ENCODE results near the gene USP4. TPM values are rescaled to one million over a fixed set of nuclear protein-coding genes. Genes with fewer than 3 reads are reported as not detected.

USP4 gene
- total and polyA plus RNA-seq, 2 experiments from 2014 or later = 16.9 to 20.3 TPM

GRCh38 chr3:49300595-49300994 is 39.3 kb downstream of the USP4 start (continued):
- no peak for TF ChIP-seq ZNF462 (CRISPR knock-in tag; IDR thresholded peaks at IDR 0.05)

- TF ChIP-seq ETS1 (IDR thresholded peaks at IDR 0.05) (no peak), EZH2 (IDR thresholded peaks at IDR 0.05; ENCODE audit: low read depth, unreplicated experiment) (no peak)
- no peaks in the 10 kb centered on the region for H3K27me3 ChIP-seq (ENCODE audit: insufficient read depth)
- no peak overlapping the region for H2AFZ ChIP-seq
- no peaks in the 10 kb centered on the region for H3K9me2 ChIP-seq (ENCODE audit: insufficient read depth)
- H3K27ac ChIP-seq (ENCODE audit: low read depth) = no peak overlapping the region
- peaks cover 35% of the 10 kb centered on the region; the same call in 1 of the 2 replicates for H3K36me3 ChIP-seq (ENCODE audit: insufficient read depth)
- no peaks in the 10 kb centered on the region for H3K79me2 ChIP-seq (replicated peaks; ENCODE audit: insufficient read depth)
- no peak overlapping the region for H3K4me3 Mint-ChIP-seq
- no peaks in the 10 kb centered on the region for H3F3A ChIP-seq (replicated peaks; ENCODE audit: low read depth)
- ATAC-seq = no peak
- H3K27ac Mint-ChIP-seq = no peak overlapping the region
- no peak for DNase-seq (ENCODE audit: low spot score)
- no peaks in the 10 kb centered on the region for H3K27me3 Mint-ChIP-seq (ENCODE audit: insufficient read depth, low read depth, poor library complexity)
- no peaks in the 10 kb centered on the region for H3K4me1 Mint-ChIP-seq
- no peaks in the 10 kb centered on the region for H4K20me1 ChIP-seq (replicated peaks; ENCODE audit: insufficient read depth)
- H3K4me3 ChIP-seq = no peak overlapping the region
- no peak overlapping the region for H3K4me2 ChIP-seq
- H3K36me3 Mint-ChIP-seq (ENCODE audit: low read depth) = peaks cover 61% of the 10 kb centered on the region
- no peaks in the 10 kb centered on the region; the same call in 2 of the 3 replicates for H3K9me3 Mint-ChIP-seq
- no peaks in the 10 kb centered on the region for H3K4me1 ChIP-seq (ENCODE audit: insufficient read depth)
Measured at GRCh38 chr3:49298511-49298910, 41.3 kb downstream of the USP4 start.

All from GM23338 (cell line).